ENCODE data around the gene TYMP. TPM values are rescaled to one million over a fixed set of nuclear protein-coding genes. Genes with fewer than 3 reads are reported as not detected.

The TYMP gene
- total and polyA plus RNA-seq, 2 of the 8 experiments (the other 6 are each of a cell fraction or from before 2014, with no cell fraction given) = 0.43 to 0.48 TPM

DNA sequence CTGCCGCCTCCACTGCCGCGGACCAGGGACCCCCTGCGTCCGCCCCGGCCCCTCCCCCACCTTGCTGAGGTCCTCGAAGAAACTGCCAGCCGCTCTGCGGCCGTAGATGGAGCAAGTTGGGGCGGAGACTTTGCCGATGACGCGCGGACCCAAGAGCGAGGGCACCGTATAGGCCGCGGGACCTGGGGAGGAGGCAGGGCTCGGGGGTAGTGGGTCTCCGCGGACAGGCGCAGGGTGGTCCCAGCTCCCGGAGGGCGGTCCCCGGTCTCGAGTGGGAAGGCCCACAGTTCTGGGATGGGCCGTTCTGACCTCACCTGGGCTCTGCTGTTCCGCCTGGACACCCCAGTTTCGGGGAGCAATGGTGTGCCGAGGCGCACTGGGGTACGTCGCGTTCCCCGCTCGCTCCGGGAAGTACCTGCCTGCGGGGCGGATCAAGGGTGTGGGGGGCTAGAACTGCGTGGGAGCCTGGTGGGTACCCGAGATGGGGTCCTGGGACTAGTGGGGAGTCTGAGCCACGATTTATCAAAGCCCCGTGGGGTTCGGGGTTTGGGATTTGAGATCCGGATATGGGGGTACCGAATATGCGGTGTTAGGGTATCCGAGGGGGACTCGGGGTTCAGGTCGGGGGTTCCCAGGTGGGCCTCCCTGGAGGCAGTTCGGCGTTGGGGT lies 1.2 kb upstream of the TYMP start:
- 14% methylated on average over 46 of the region's 53 CpGs; no CpG with 5 or more reads in 1 of the 2 experiments for WGBS, 2 experiments (ENCODE audit: extremely low coverage in 1 of 2, insufficient coverage in 1 of 2, insufficient read length in 1 of 2, insufficient replicate concordance in 2 of 2, low coverage in 1 of 2, low lambda C conversion rate in 2 of 2, missing lambda C conversion rate in 1 of 2)
- H3K4me2 ChIP-seq (ENCODE audit: insufficient read depth in 1 of 2, low read depth in 2 of 2, low read length in 2 of 2) = peak overlapping the region; percentile 51 to 92
- H3K4me1 ChIP-seq (replicated peaks in 1 of 4; ENCODE audit: control insufficient read depth in 3 of 4, insufficient read depth in 4 of 4, low read length in 3 of 4) = peaks cover 0 to 26% (median 10%) of the 10 kb centered on the region in 4 experiments; a peak in 5 of 7 replicates
- no peak overlapping the region for H3K23ac ChIP-seq (ENCODE audit: insufficient read length)
- no peak overlapping the region for H3K14ac ChIP-seq (ENCODE audit: insufficient read length)
- no peak for FAIRE-seq
- CTCF ChIA-PET (ENCODE audit: partially characterized antibody) = interaction anchor here (1.0 kb wide), 1 partner anchor 155 kb away, joined by 3 read pairs; no protein-coding TSS in a partner anchor
- H3K79me1 ChIP-seq (ENCODE audit: low read depth, low read length) = no peaks in the 10 kb centered on the region
- H3K56ac ChIP-seq (replicated peaks; ENCODE audit: insufficient read length, low read depth, low read length) = peak overlapping the region; percentile 77
- DNase-seq (ENCODE audit: low read depth in 1 of 2, low spot score in 2 of 2) = peak in 1 of 2 experiments; percentile 82
- no peak overlapping the region for H2AFZ ChIP-seq (ENCODE audit: low read length)
- no peak overlapping the region for H2BK5ac ChIP-seq (ENCODE audit: low read depth, low read length)
- peak overlapping the region; percentile 85; the same call in 1 of the 2 replicates for H4K8ac ChIP-seq (ENCODE audit: extremely low read depth, insufficient read depth, low read length)
- H4K91ac ChIP-seq (replicated peaks; ENCODE audit: insufficient read length, low read length) = no peak overlapping the region
- TF ChIP-seq CREB1 (IDR thresholded peaks at IDR 0.05) (0 out of 2 replicates have a peak, but pooled peaks have one; percentile 50), KDM4A (IDR thresholded peaks at IDR 0.05; ENCODE audit: low read depth, low read length, severe bottlenecking) (peak; percentile 41), ASH2L (IDR thresholded peaks at IDR 0.05; ENCODE audit: low read length) (peak; percentile 17), NRF1 (IDR thresholded peaks at IDR 0.05; ENCODE audit: low read depth, low read length) (no peak), GABPA (IDR thresholded peaks at IDR 0.05; ENCODE audit: borderline replicate concordance, insufficient read depth, low read length) (no peak), POLR2A (IDR thresholded peaks at IDR 0.05; ENCODE audit: control extremely low read depth in 1 of 2, low read depth in 2 of 2, low read length in 2 of 2) (no peak; a peak in 1 of 3 replicates), SUZ12 (IDR thresholded peaks at IDR 0.05; ENCODE audit: low read length) (0 out of 2 replicates have a peak, but pooled peaks have one; percentile 1)
- peaks cover 43 to 70% (median 60%) of the 10 kb centered on the region in 4 experiments for H3K27me3 ChIP-seq (replicated peaks in 1 of 4; ENCODE audit: control insufficient read depth in 3 of 4, extremely low read depth in 1 of 4, insufficient read depth in 3 of 4, low read length in 3 of 4)
- H3K23me2 ChIP-seq (ENCODE audit: low read depth, low read length) = peaks cover 25% of the 10 kb centered on the region; the same call in 1 of the 2 replicates
- no peak overlapping the region; the same call in 1 of the 2 replicates for H2BK15ac ChIP-seq (ENCODE audit: low read length)
- no peak overlapping the region for H3K4ac ChIP-seq (replicated peaks; ENCODE audit: insufficient read length, low read depth, low read length)
- no peak overlapping the region for H3K9ac ChIP-seq (replicated peaks in 1 of 4; ENCODE audit: extremely low read depth in 1 of 4, low read depth in 3 of 4, low read length in 3 of 4)
- POLR2A ChIA-PET (ENCODE audit: partially characterized antibody) = no interaction called here
- H4K20me1 ChIP-seq (replicated peaks in 1 of 2; ENCODE audit: control insufficient read depth in 1 of 2, insufficient read depth in 2 of 2, low read length in 2 of 2) = peaks cover 5 to 17% of the 10 kb centered on the region in 2 experiments
- no peak overlapping the region for H2BK20ac ChIP-seq (ENCODE audit: low read length)
- no peak overlapping the region for H2BK120ac ChIP-seq (replicated peaks; ENCODE audit: low read depth, low read length)
- H2BK12ac ChIP-seq (ENCODE audit: low read depth, low read length) = no peak overlapping the region
- H3K9me3 ChIP-seq (ENCODE audit: insufficient read depth in 2 of 2, low read depth in 1 of 2, low read length in 1 of 2) = no peaks in the 10 kb centered on the region
- H4K5ac ChIP-seq (ENCODE audit: insufficient read length, low read depth, low read length) = no peak overlapping the region
- H3K27ac ChIP-seq (ENCODE audit: low read depth, low read length) = no peak overlapping the region
- peak overlapping the region; percentile 27 to 68 (median 48) for H3K4me3 ChIP-seq (ENCODE audit: extremely low read depth in 1 of 4, insufficient read depth in 2 of 4, low read depth in 3 of 4, low read length in 4 of 4)
- H2AK5ac ChIP-seq (ENCODE audit: low read depth, low read length) = no peak overlapping the region
- no peaks in the 10 kb centered on the region for H3K79me2 ChIP-seq (ENCODE audit: control insufficient read depth in 1 of 2, insufficient read depth in 2 of 2, low read length in 2 of 2)
- no peak overlapping the region; the same call in none of the 2 replicates for H3K18ac ChIP-seq (ENCODE audit: extremely low read depth, low read length)
- no peaks in the 10 kb centered on the region for H3K36me3 ChIP-seq (ENCODE audit: control insufficient read depth in 2 of 4, insufficient read depth in 4 of 4, low read length in 3 of 4)
